ENCODE data around the gene ARHGEF10L.

ARHGEF10L gene

GRCh38 chr1:17713993-17714392 lies 174.5 kb downstream of the ARHGEF10L start:
- no peak for DNase-seq (ENCODE audit: low spot score)

GRCh38 chr1:17717594-17718535 lies 178.4 kb downstream of the ARHGEF10L start:
- DNase-seq (ENCODE audit: low spot score) = no peak

- no peak for DNase-seq (ENCODE audit: low spot score)
Observed at GRCh38 chr1:17719874-17720273, 180.4 kb downstream of the ARHGEF10L start.

- DNase-seq (ENCODE audit: low spot score) = no peak
Observed at GRCh38 chr1:17721444-17721843, 181.9 kb downstream of the ARHGEF10L start.

- DNase-seq (ENCODE audit: low spot score) = no peak
Observed at GRCh38 chr1:17723684-17724083, 184.2 kb downstream of the ARHGEF10L start.

GRCh38 chr1:17724150-17724549 lies 184.7 kb downstream of the ARHGEF10L start:
- no peak for DNase-seq (ENCODE audit: low spot score)

GRCh38 chr1:17725084-17725719 lies 185.7 kb downstream of the ARHGEF10L start:
- DNase-seq (ENCODE audit: low spot score) = peak; percentile 5

GRCh38 chr1:17725811-17726582 lies 186.5 kb downstream of the ARHGEF10L start:
- DNase-seq (ENCODE audit: low spot score) = no peak

- DNase-seq (ENCODE audit: low spot score) = no peak
Observed at GRCh38 chr1:17728123-17728712, 188.7 kb downstream of the ARHGEF10L start.

- DNase-seq (ENCODE audit: low spot score) = no peak
Observed at GRCh38 chr1:17729248-17729647, 189.8 kb downstream of the ARHGEF10L start.

GRCh38 chr1:17729909-17730308 lies 190.4 kb downstream of the ARHGEF10L start:
- DNase-seq (ENCODE audit: low spot score) = no peak

GRCh38 chr1:17731460-17731859 lies 192.0 kb downstream of the ARHGEF10L start:
- DNase-seq (ENCODE audit: low spot score) = no peak

GRCh38 chr1:17732475-17732874 lies 193.0 kb downstream of the ARHGEF10L start:
- peak; percentile 33 for DNase-seq (ENCODE audit: low spot score)

- no peak for DNase-seq (ENCODE audit: low spot score)
Observed at GRCh38 chr1:17733661-17734060, 194.2 kb downstream of the ARHGEF10L start.

- no peak for DNase-seq (ENCODE audit: low spot score)
Observed at GRCh38 chr1:17734609-17735008, 195.1 kb downstream of the ARHGEF10L start.

GRCh38 chr1:17735348-17735747 lies 195.8 kb downstream of the ARHGEF10L start:
- no peak for DNase-seq (ENCODE audit: low spot score)

GRCh38 chr1:17735793-17736192 lies 196.3 kb downstream of the ARHGEF10L start:
- DNase-seq (ENCODE audit: low spot score) = no peak

- DNase-seq (ENCODE audit: low spot score) = no peak
Observed at GRCh38 chr1:17736625-17737024, 197.1 kb downstream of the ARHGEF10L start.

- no peak for DNase-seq (ENCODE audit: low spot score)
Observed at GRCh38 chr1:17739050-17739449, 199.6 kb downstream of the ARHGEF10L start.

- DNase-seq (ENCODE audit: low spot score) = no peak
Observed at GRCh38 chr1:17741052-17741451, 201.6 kb downstream of the ARHGEF10L start.

GRCh38 chr1:17742583-17742982 lies 203.1 kb downstream of the ARHGEF10L start:
- no peak for DNase-seq (ENCODE audit: low spot score)

GRCh38 chr1:17743008-17743647 lies 203.6 kb downstream of the ARHGEF10L start:
- no peak for DNase-seq (ENCODE audit: low spot score)

Data from RKO (cell line).